Measurements from ENCODE around the gene NCAPH2. TPM values are rescaled to one million over a fixed set of nuclear protein-coding genes. Genes with fewer than 3 reads are reported as not detected.

NCAPH2 gene
- total and polyA plus RNA-seq, 2 of the 13 experiments (the other 11 are each of a cell fraction or from before 2014, with no cell fraction given) = 28.1 to 64.4 TPM

GRCh38 chr22:50507991-50508884 lies at the start of gene NCAPH2 (continued):
- TF ChIP-seq CENPBD1 (CRISPR knock-in tag; IDR thresholded peaks at IDR 0.05; ENCODE audit: borderline replicate concordance, low read depth) = no peak
- TF ChIP-seq GMEB1 (CRISPR knock-in tag; IDR thresholded peaks at IDR 0.05; ENCODE audit: borderline replicate concordance) = peak; percentile 85
- TF ChIP-seq ZNF740 (CRISPR knock-in tag; IDR thresholded peaks at IDR 0.05) = 0 out of 2 replicates have a peak, but pooled peaks have one; percentile 22
- peak; percentile 49 for TF ChIP-seq CBFB (CRISPR knock-in tag; IDR thresholded peaks at IDR 0.05)
- TF ChIP-seq ZNF709 (CRISPR knock-in tag; IDR thresholded peaks at IDR 0.05) = no peak
- TF ChIP-seq HOXA9 (CRISPR knock-in tag; IDR thresholded peaks at IDR 0.05; ENCODE audit: borderline replicate concordance) = no peak
- peak; percentile 91 for TF ChIP-seq PHF20 (CRISPR knock-in tag; IDR thresholded peaks at IDR 0.05)
- TF ChIP-seq PLRG1 (conservative IDR thresholded peaks at IDR 0.05) = no peak
- no peak for TF ChIP-seq NR2F6 (IDR thresholded peaks at IDR 0.05)
- TF ChIP-seq NR2F6 (CRISPR knock-in tag; IDR thresholded peaks at IDR 0.05) = 0 out of 2 replicates have a peak, but pooled peaks have one; percentile 11
- TF ChIP-seq IKZF1 (IDR thresholded peaks at IDR 0.05) = no peak
- TF ChIP-seq NFYB (CRISPR knock-in tag; IDR thresholded peaks at IDR 0.05) = peak; percentile 70
- TF ChIP-seq CTCF (CRISPR knock-in tag; IDR thresholded peaks at IDR 0.05) = peak; percentile 50
- TF ChIP-seq ZFP1 (CRISPR knock-in tag; IDR thresholded peaks at IDR 0.05) = no peak
- TF ChIP-seq ZNF839 (CRISPR knock-in tag; IDR thresholded peaks at IDR 0.05; ENCODE audit: borderline replicate concordance) = no peak
- TF ChIP-seq CHD2 (IDR thresholded peaks at IDR 0.05; ENCODE audit: low read depth, low read length) = 0 out of 2 replicates have a peak, but pooled peaks have one; percentile 28
- TF ChIP-seq IKZF4 (CRISPR knock-in tag; IDR thresholded peaks at IDR 0.05; ENCODE audit: borderline replicate concordance, low read depth, not compliant biosample characterization) = no peak
- TF ChIP-seq ZNF768 (CRISPR knock-in tag; IDR thresholded peaks at IDR 0.05) = peak; percentile 51; the same call in 1 of the 2 replicates
- peak; percentile 80; the same call in 1 of the 2 replicates for TF ChIP-seq FOXC1 (CRISPR knock-in tag; IDR thresholded peaks at IDR 0.05; ENCODE audit: borderline replicate concordance)
- no peak for TF ChIP-seq TBX3 (IDR thresholded peaks at IDR 0.05; ENCODE audit: borderline replicate concordance)

Measured in HepG2 (cell line).